Right hindlimb (tissue), 1 donor: ENCODE results near the gene ARID1B.
"Not testable (repeated sequence)": the region's sequence is repeated elsewhere in the genome, so short reads cannot be mapped to it uniquely, and the experiment has no call there.

Experiments used
- DNase-seq: peaks from one replicate; pipeline ENCODE4 v3.0.0-alpha.2; 2018

The ARID1B gene

GRCh38 chr6:157145656-157146285, 368.6 kb downstream of the ARID1B start:
- DNase-seq, result no peak

GRCh38 chr6:157147054-157148026, 370.2 kb downstream of the ARID1B start:
- not testable (repeated sequence) for DNase-seq

- DNase-seq, result peak; percentile 83
Observed at GRCh38 chr6:157148391-157149323, 371.5 kb downstream of the ARID1B start.

GRCh38 chr6:157150076-157150475, 372.9 kb downstream of the ARID1B start:
- no peak for DNase-seq

- DNase-seq, result no peak
Observed at GRCh38 chr6:157151029-157151428, 373.9 kb downstream of the ARID1B start.

- no peak for DNase-seq
Observed at GRCh38 chr6:157151989-157152388, 374.8 kb downstream of the ARID1B start.

- no peak for DNase-seq
Observed at GRCh38 chr6:157152556-157152955, 375.4 kb downstream of the ARID1B start.

GRCh38 chr6:157155804-157156203, 378.6 kb downstream of the ARID1B start:
- no peak for DNase-seq

- no peak for DNase-seq
Observed at GRCh38 chr6:157157258-157157657, 380.1 kb downstream of the ARID1B start.

GRCh38 chr6:157158456-157158855, 381.3 kb downstream of the ARID1B start:
- no peak for DNase-seq

- no peak for DNase-seq
Observed at GRCh38 chr6:157158897-157159296, 381.7 kb downstream of the ARID1B start.

GRCh38 chr6:157159348-157159747, 382.2 kb downstream of the ARID1B start:
- DNase-seq, result no peak

GRCh38 chr6:157161912-157162311, 384.7 kb downstream of the ARID1B start:
- DNase-seq, result no peak

GRCh38 chr6:157162766-157163433, 385.7 kb downstream of the ARID1B start:
- DNase-seq, result no peak

GRCh38 chr6:157163434-157164159, 386.4 kb downstream of the ARID1B start:
- no peak for DNase-seq

- DNase-seq, result no peak
Observed at GRCh38 chr6:157164972-157165371, 387.8 kb downstream of the ARID1B start.

- no peak for DNase-seq
Observed at GRCh38 chr6:157166784-157167183, 389.6 kb downstream of the ARID1B start.

GRCh38 chr6:157167837-157168236, 390.7 kb downstream of the ARID1B start:
- DNase-seq, result no peak

GRCh38 chr6:157168471-157168870, 391.3 kb downstream of the ARID1B start:
- DNase-seq, result no peak

GRCh38 chr6:157169226-157169625, 392.0 kb downstream of the ARID1B start:
- no peak for DNase-seq

GRCh38 chr6:157169656-157170055, 392.5 kb downstream of the ARID1B start:
- DNase-seq, result no peak

- DNase-seq, result no peak
Observed at GRCh38 chr6:157170535-157170934, 393.4 kb downstream of the ARID1B start.
